Fibroblast of pulmonary artery (primary cell): Measurements from ENCODE around the gene FUNDC2.

Source experiments
- DNase-seq: peaks from one replicate; pipeline ENCODE4 v3.0.0-alpha.2; 2010; ENCODE audit warnings: low read depth
- H3K4me3 ChIP-seq: replicated peaks from 2 replicates; pipeline ENCODE4 v1.5.1; 2011; ENCODE audit warnings: low read depth, mild to moderate bottlenecking, control low read depth, low read length, moderate library complexity
- CTCF ChIP-seq: IDR thresholded peaks from 2 replicates; pipeline ENCODE4 v1.5.1; 2011; ENCODE audit warnings: mild to moderate bottlenecking, control low read depth, low read length, inconsistent platforms; ENCODE audit errors: missing control alignments

Gene FUNDC2

GRCh38 chrX:155056471-155056870, 29.8 kb downstream of the FUNDC2 start:
- no peak overlapping the region for H3K4me3 ChIP-seq
- DNase-seq, result no peak
- no peak for TF ChIP-seq CTCF

- H3K4me3 ChIP-seq, result no peak overlapping the region
- DNase-seq, result peak; percentile 83
- TF ChIP-seq CTCF, result peak; percentile 63
Observed at GRCh38 chrX:155056877-155057792, 30.5 kb downstream of the FUNDC2 start.

- TF ChIP-seq CTCF, result no peak
- H3K4me3 ChIP-seq, result no peak overlapping the region
- no peak for DNase-seq
Observed at GRCh38 chrX:155061760-155062159, 35.1 kb downstream of the FUNDC2 start.

GRCh38 chrX:155065035-155065734, 38.5 kb downstream of the FUNDC2 start:
- DNase-seq, result peak; percentile 80
- H3K4me3 ChIP-seq, result peak overlapping the region; percentile 38

GRCh38 chrX:155068165-155068564, 41.5 kb downstream of the FUNDC2 start:
- peak; percentile 49 for DNase-seq
- no peak for TF ChIP-seq CTCF
- H3K4me3 ChIP-seq, result no peak overlapping the region

More at GRCh38 chrX:155065035-155065734, 38.5 kb downstream of the FUNDC2 start:
- no peak for TF ChIP-seq CTCF

- peak overlapping the region; percentile 68 for H3K4me3 ChIP-seq
- no peak for TF ChIP-seq CTCF
- no peak for DNase-seq
Observed at GRCh38 chrX:155069414-155069813, 42.8 kb downstream of the FUNDC2 start.
